RWPE1 (cell line): ENCODE results near the gene HINT2.

Source experiments
- CTCF ChIA-PET: fragments of 350-600 bp; sonication (Branson Sonifier 250); formaldehyde crosslinking; extraction: SDS; loops from one replicate; lab custom pipeline; 2021; lab: Yijun Ruan, JAX
- POLR2A ChIA-PET: fragments of 400-600 bp; formaldehyde crosslinking; extraction: SDS; loops from one replicate; lab custom pipeline; 2020; ENCODE audit warnings: antibody characterized with exemption; ENCODE audit not compliant: low non-redundant PET; lab: Yijun Ruan, JAX
- DNase-seq: peaks from one replicate; pipeline ENCODE4 v3.0.0; 2012; ENCODE audit warnings: low spot score
- H3K27ac ChIP-seq: fragments of 450-650 bp; 2 replicates; pipeline ENCODE4 v1.5.1; 2017
- TF ChIP-seq, protein P1 (sequence below): fragments of 450-650 bp; conservative IDR thresholded peaks from 2 replicates; pipeline ENCODE4 v1.5.1; 2017; ENCODE audit warnings: low read depth, mild to moderate bottlenecking

HINT2 gene

GRCh38 chr9:35841645-35841900 is 26.7 kb upstream of the HINT2 start:
- no peak for DNase-seq
- POLR2A ChIA-PET, result no interaction called here
- CTCF ChIA-PET, result interaction anchor here (0.6 to 1.0 kb wide), 3 partner anchors 13 to 51 kb away, joined by 3 to 4 read pairs (median 3); no protein-coding TSS in a partner anchor
- TF ChIP-seq, protein P1, sequence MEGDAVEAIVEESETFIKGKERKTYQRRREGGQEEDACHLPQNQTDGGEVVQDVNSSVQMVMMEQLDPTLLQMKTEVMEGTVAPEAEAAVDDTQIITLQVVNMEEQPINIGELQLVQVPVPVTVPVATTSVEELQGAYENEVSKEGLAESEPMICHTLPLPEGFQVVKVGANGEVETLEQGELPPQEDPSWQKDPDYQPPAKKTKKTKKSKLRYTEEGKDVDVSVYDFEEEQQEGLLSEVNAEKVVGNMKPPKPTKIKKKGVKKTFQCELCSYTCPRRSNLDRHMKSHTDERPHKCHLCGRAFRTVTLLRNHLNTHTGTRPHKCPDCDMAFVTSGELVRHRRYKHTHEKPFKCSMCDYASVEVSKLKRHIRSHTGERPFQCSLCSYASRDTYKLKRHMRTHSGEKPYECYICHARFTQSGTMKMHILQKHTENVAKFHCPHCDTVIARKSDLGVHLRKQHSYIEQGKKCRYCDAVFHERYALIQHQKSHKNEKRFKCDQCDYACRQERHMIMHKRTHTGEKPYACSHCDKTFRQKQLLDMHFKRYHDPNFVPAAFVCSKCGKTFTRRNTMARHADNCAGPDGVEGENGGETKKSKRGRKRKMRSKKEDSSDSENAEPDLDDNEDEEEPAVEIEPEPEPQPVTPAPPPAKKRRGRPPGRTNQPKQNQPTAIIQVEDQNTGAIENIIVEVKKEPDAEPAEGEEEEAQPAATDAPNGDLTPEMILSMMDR, result no peak
- no peak overlapping the region for H3K27ac ChIP-seq

DNA sequence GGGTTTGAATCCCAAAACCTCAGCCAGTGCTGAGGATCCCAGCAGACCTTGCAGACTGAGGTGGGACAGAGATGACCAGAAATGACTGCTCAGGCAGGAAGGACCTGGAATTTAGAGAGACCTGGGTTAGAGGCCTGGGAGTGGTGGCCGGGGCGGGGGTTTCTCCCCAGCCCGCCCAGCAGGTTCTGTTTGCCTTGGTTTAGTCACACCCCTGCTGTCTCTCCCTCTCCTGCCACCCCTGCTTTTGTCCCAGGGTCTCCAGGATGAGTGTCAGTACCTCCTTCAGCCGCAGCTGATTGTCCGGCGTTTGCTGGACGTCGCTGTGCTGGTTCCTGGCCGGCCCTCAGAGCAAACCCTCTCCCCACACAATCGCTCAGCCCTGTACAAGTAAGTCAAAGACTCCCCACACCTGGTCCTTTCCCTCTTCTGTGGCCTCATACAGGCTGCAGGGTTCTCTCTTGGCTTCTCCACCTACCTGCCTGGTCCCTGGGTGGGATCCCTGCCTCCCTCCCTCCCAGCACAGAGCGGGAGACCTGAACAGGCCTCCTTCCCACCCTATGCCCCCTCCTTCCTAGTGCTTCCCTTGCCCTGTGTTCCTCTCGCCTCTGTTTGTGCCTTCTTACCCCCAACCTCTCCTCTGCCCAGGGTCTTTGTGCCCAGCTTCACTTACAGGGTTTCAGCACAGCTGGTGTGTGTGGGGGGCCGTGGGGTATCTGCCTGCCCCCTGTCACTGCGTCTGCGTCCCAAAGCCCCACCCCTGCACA is 26.2 kb upstream of the HINT2 start:
- no peak overlapping the region for H3K27ac ChIP-seq
- TF ChIP-seq, protein P1, result no peak
- ChIA-PET CTCF (interaction anchor here (0.6 to 1.0 kb wide), 3 partner anchors 13 to 51 kb away, joined by 3 to 4 read pairs (median 3); no protein-coding TSS in a partner anchor), POLR2A (no interaction called here)
- no peak for DNase-seq

GRCh38 chr9:35839926-35840325 is 25.1 kb upstream of the HINT2 start:
- CTCF ChIA-PET, result no interaction called here
- DNase-seq, result no peak
- POLR2A ChIA-PET, result no interaction called here
- H3K27ac ChIP-seq, result no peak overlapping the region
- TF ChIP-seq, protein P1, result no peak

DNA sequence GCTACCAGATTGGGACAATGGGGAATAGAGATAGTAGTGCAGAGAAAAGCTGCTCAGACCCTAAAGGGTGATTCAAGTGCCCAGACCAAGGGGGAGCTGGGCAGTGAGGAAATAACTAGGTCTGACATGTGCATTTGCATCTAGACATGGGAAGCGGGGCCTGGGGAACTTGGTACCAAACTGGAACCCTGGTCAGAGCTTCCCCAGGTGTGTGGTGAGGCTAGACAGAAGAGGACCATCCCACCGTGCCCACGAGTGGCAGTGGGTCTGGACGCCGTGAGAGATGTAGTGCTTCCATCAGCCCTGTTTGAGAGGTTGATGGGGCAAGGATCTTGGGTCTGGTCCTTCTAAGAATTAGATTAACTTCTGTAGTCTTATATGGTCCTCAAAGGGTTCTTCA is 21.8 kb upstream of the HINT2 start:
- no peak for DNase-seq
- TF ChIP-seq, protein P1, result no peak
- CTCF ChIA-PET, result no interaction called here
- POLR2A ChIA-PET, result no interaction called here
- H3K27ac ChIP-seq, result no peak overlapping the region

DNA sequence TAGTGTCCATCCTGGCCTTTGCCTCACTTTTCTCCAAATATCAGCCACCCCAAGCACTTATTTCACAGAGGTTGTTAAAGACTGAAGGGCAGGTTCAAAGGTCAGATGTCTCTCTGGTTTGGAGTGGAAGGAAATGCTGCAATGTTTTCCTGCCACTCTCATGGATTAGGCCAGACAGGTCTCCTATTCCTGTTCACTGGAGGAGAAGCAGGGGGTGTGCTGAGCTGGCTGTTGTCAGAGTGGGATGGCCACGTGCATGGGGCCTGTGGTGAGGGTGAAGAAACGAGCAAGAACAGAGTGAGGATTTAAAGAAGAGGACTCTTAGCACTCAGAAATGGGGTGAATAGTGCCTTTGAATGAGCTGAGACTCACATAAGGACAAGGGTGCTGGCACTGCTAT is 20.9 kb upstream of the HINT2 start:
- POLR2A ChIA-PET, result no interaction called here

DNA sequence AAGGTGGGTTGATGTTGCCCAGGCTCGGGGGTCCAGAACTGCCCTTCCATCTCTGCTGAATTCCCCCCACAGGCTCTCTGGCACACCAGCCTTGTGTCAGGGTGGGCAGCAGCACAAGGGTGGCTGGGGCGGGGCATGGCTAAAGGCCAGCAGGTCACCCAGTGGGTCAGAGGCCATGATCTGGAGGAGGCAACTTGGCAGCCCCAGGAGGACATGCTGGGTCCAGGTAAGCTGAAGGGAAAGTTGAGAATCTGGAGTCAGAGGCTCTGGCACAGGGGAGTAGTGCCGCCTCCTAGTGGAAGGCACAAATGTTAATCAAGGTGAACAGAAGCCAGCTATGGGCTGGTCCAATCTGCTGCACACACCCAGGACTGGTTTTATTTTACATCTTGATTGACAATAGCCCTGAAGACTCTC is 20.4 kb upstream of the HINT2 start:
- TF ChIP-seq, protein P1, result no peak
- ChIA-PET POLR2A (no interaction called here), CTCF (interaction anchor here (0.6 kb wide), 1 partner anchor 71 kb away, joined by 3 read pairs; no protein-coding TSS in a partner anchor)
- no peak overlapping the region for H3K27ac ChIP-seq
- no peak for DNase-seq

More for the DNA sequence above, 20.9 kb upstream of the HINT2 start:
- no peak overlapping the region for H3K27ac ChIP-seq
- DNase-seq, result no peak
- TF ChIP-seq, protein P1, result no peak
- CTCF ChIA-PET, result no interaction called here
